Activated naive CD4-positive, alpha-beta T cell treated with Interleukin-2 at 50 U/mL for 16 hours (primary cell): Measurements from ENCODE around the gene PSMB5.
A peak's percentile ranks its signal among the peaks of the same experiment; 100 is the strongest.
"Not testable (repeated sequence)": the region's sequence is repeated elsewhere in the genome, so short reads cannot be mapped to it uniquely, and the experiment has no call there.

Source experiments
- DNase-seq: peaks from one replicate; pipeline ENCODE4 v3.0.0-alpha.2; 2020

Gene PSMB5

DNA sequence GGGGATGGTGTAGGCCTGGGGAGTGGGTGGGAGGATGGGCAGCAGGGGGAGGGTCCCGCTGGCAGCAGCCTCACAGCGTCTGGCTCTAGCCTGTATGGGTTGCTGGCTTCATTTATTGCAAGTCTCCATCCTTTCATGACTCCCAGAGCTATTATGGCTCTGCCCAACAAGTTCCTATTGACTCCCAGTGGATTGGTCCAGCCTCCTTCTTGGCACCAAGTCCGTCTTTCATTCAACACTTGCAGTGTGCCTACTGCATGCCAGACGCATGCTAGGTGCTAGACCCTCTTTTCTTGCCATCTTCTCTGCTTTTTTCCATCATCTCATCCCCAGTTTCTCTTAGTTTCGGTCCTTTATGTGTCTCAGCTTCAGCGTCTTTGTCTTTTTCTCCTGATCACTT, 8.4 kb upstream of the PSMB5 start:
- DNase-seq, result no peak

DNA sequence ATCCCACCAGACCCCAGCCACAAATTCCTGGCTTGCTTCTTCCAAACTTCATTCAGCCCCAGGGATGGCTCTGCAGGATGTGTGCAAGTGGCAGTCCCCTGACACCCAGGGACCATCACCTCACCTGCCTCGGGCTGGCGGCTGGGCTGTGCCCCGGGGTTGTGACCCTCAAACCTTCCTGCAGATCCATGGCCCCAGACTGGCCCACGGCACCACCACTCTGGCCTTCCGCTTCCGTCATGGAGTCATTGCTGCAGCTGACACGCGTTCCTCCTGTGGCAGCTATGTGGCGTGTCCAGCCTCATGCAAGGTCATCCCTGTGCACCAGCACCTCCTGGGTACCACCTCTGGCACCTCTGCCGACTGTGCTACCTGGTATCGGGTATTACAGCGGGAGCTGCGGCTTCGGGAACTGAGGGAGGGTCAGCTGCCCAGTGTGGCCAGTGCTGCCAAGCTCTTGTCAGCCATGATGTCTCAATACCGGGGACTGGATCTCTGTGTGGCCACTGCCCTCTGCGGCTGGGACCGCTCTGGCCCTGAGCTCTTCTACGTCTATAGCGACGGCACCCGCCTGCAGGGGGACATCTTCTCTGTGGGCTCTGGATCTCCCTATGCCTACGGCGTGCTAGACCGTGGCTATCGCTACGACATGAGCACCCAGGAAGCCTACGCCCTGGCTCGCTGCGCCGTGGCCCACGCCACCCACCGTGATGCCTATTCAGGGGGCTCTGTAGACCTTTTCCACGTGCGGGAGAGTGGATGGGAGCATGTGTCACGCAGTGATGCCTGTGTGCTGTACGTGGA, 7.7 kb upstream of the PSMB5 start, which contains the start of gene PSMB11:
PSMB11 (plus strand) TSS at position 51 of the 804 bp plus-strand sequence; CDS start at position 65, 14 bp downstream.
- DNase-seq, result no peak

DNA sequence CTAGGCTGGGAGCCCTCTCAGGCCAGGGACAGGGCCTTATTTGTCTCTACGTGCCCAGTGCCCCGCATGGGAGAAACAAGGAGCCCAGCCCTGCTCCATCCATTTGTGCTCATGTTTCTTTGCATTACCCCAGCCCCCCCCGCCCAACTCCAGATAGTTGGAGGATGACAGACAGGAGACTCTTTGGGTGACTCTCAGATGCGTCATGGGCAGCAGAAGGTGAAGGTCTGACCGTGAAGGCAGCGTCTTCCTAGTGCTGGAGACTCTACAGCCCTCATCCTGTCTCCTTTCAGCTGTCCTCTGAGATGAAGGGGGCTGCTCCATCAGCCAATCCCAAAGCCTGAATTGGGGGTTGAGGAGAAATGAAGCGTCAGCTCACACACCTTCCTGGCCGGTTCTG, 7.0 kb upstream of the PSMB5 start:
- DNase-seq, result no peak

DNA sequence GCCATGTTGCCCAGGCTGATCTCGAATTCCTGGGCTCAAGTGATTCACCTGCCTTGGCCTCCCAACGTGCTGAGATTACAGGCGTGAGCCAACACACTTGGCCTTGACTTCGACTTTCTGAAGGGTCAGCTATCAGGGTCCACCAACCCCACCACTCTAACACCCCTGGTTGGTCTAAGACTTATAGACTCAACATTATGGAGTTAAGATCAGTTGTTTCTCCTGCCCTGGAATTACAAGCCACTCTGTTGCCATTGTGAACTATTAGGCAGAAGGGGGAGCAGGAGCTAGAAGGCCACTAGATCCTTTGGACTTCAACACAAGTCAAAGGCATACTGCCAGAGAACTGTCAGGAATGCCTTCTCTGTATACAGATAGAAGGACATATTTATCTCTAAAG, 5.4 kb upstream of the PSMB5 start:
- no peak for DNase-seq

DNA sequence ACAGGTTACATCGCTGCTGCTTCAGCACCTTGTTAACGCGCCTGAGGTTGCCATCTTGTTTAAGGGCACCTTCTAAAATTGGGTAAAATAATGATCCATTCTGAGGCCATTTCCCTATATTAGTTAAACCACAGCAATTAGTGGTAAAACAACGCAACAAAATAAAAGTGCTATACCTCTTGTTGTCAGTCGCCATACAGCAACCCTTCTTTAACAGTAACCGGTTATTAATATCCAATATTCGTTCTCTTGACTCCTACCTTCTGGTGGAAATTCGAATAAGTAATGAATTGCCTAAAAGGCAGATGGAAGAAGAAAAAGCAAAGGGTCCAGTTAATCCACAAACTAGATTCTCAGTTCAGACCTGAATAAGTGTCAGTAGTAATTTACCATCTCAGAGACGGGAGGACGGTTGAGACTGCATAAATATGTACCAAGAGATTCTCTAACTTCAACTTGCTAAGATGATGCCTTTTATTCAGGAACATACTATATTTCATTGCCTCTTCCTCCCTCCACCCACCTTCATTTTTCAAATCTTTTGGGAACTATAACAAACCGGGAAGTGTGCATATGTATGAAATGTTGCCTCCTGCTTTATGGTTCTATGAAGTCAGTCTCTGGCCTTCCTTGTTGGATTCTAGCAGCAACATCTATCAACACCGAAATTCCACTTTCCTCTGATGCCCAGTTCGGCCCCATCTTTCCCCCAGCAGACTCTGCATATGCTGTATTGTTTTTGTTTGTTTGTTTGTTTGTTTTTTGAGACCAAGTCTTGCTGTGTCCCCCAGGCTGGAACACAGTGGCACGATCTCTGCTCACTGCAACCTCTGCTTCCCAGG, 824 bp upstream of the PSMB5 start:
- DNase-seq, result no peak

DNA sequence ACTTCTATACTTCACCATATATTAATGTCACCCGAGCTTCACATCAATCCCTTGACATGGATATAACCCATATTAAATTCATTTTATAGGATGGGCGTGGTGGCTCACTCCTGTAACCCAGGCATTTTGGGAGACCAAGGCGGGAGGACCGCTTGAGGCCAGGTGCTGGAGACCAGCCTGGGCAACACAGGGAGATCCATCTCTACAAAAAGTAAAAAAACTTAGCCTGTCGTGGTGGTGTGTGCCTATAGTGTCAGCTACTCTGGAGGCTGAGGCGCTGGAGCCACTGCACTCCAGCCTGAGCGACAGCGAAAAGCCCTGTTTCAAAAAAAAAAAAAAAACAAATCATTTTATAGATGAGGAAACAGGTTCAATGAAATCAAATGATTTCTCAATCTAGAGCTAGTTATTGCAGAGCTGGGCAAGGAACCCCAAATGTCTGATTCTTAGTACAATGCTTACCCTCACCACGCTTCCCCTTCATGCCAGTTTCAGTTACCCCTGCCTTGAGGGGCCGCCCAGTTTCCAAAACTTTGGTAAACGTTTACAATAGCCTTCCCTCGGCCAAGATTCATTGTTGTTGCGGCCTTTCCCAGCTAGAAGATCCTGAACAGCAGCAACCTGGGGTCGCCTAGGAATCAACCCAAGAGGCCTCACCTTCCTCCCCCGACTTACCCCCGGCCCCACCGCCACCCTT, 751 bp downstream of the PSMB5 start:
- no peak for DNase-seq

DNA sequence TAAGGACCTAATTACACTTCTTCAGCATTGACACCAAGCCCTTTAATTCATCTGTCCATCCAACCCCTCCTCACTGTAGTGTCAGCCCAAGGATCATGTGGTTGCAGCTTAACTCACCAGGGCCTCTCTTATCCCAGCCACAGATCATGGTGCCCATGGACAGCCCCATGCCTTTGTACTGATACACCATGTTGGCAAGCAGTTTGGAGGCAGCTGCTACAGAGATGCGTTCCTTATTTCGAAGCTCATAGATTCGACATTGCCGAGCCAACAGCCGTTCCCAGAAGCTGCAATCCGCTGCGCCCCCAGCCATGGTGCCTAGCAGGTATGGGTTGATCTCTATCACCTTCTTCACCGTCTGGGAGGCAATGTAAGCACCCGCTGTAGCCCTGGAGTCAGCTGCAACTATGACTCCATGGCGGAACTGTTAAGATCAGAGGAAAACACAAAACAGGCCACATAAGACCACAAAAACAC, 1.4 kb downstream of the PSMB5 start:
- DNase-seq, result no peak

DNA sequence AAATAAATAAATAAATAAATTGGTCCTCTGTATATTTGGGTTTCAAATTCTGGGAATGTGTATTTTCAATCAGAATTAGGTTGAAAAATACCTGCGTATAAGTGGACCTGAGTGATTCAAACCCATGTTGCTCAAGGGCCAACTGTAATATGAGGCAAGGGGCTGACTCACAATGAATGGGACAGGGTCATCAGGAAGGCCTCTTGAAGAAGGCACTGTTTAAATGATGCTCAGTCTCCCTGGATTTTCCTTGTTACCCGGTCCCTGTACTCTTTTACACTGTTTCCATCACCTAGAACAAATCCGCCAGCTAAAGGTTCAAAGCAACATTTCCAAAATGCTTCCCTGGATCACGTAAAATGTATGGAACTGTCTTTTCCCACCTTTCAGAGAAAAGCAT, 3.8 kb downstream of the PSMB5 start:
- DNase-seq, result no peak

DNA sequence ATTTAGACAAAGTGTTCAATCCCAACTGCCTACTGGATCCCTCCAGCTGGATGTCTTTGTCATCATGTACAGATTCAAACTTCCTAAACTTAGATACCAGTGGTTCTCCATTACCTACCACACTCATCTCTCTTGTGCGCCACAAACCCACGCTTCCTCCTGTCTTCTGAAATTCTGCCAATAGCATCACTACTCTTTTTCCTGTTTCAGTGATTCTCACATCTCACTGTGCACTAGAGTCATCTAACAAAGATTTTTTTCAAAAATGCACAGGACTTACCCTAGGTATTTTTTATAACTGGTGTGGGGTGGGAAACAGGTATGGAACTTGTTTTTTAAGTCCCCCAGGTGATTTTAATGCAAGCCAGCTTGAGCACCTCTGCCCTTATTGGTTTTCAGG, 5.9 kb downstream of the PSMB5 start:
- DNase-seq, result peak; percentile 14

DNA sequence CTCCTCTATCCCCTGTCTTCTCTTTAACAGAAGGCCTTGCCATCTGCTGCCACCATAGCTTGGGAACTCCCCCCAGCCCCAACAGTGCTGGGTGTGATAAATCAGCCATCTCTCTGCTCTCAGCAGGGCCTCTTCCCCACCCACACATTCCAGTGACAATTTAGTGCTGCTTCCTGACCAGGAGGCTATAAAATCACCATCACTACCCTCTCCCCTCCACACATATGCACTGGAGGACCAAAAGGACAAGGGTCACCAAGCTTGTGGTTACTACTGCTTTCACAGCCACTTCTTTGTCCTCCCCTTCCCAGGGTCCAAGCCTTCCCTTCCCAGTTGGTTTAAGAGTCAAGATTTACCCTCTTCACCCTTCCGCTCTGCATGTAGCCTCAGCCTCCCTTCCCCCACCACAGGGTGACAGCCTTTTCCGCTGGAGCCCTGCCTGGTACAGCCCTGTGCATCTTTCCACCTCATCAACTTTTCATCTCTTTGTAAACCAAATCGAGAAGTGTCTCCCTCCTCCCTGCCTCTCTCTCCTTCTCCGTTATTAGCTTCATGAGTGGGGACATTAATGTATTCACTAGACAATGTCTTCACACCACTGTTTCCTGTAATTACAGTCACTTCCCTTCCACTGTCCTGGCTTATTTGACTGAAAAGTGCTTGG, 9.4 kb downstream of the PSMB5 start:
- DNase-seq, result no peak

DNA sequence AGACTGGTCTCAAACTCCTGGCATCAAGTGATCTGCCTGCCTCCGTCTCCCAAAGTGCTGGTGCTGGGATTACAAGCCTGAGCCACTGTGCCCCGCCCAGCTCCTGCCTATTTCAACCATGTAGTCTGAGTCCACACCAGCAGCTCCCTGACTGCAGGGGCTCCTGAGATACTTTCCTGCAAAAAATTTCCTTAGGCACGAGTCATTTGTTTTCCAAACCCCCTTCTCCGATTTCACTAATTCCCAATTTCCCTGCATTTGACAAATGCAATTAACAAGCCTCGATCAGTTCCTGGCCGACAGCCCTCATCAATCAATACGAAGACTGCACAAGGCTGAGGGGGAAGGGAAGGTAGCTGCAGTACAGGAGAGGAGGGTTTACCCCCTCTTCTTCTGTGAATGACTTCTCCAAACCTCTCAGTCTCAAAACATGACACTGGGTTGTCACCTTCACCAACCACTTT, 10.1 kb downstream of the PSMB5 start:
- no peak for DNase-seq

DNA sequence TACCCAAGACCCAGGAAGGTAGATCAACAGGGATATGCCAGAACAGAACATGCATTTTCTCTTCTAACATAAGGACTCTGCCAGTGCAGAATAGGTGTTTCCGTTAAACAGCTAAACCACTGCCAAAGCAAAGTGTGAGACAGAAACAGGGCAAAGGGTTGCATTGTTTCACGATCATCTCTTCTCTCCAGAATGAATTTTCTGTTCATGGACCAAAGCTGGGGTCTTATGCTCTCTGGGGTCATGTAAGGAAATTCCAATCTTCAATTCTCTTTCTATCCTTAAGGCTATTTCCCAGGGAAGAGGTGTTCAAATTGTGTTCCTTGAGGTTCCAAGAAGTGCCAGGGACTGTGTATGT, 10.9 kb downstream of the PSMB5 start:
- no peak for DNase-seq

DNA sequence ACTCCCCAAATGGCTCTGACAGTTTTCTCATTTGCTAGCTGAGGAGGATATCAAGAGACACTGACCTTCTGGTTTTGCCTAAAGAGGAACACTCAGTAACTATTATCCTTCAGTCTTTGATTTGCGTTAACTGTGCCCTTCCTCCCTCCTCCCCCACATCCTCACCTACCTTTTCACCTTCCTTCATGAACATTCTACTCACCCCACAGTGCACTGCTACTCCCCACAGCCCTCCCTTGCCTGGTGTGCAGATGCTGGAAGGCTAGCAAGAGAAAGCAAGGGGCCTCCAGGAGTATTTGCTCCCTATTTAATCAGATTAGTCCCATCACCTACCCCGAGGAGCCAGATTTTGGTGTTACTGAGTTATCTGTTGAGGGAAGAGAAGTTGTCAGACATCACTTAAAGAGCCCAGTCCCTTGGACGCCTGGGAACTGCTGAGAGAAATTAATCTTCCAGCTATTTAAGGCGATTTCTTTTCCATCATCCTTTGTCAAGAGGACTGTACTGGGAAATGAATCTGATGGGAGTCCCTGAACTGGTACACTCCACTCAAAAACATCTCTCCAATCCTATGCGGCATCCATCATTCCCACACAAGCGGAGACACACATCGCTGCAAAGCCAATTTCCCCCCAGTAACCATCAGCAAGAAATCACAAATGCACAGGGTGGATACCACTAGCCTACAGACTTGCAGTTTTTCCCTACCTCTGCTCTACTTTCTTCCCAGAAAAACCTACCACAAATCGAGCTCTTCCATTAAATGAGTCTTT, 11.5 kb downstream of the PSMB5 start:
- no peak for DNase-seq

DNA sequence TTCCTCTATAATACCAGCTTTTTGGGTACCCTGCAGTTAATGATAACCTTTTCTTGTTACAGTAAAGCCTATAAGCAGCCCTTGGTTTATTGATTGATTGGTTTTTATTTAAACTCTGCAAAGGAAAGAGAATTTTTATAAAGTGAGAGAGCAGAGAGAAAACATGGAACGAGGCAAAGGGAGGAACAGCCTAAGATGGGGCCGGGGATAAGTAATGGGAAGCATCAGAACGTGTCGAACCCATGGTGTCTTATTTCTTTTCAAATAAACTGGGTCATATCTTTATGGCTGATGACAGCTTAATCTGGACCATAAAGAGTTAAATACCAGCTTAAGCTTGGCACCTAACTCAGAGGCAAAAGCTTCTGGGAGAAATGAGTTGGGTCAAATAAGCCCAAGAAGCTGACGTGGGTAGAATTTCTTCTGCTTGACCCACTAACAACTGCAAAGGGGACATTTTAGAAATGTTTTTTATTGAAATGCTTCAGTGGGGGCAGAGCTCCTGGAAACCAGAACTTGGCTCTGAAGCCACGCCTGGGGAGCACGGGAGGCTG, 12.7 kb downstream of the PSMB5 start:
- no peak for DNase-seq

DNA sequence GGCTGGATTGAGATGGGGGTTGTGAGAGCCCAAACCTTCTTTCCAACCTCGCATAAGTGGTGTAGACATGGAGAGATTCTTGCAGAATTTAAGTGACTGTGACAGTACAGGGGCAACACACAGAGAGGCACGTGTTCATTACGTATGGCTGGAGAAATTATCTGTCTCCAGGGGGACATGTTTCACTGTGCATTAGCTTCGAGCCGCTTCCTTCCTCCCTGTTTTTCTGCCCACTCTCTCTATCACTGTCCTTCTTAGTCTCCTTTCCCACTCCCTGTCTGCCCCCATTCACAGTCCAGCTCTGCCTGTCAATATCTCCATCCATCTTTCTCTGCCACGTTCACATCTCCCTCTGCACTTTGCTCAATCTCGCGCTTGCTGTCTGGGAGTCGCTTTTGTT, 13.3 kb downstream of the PSMB5 start:
- DNase-seq, result no peak

DNA sequence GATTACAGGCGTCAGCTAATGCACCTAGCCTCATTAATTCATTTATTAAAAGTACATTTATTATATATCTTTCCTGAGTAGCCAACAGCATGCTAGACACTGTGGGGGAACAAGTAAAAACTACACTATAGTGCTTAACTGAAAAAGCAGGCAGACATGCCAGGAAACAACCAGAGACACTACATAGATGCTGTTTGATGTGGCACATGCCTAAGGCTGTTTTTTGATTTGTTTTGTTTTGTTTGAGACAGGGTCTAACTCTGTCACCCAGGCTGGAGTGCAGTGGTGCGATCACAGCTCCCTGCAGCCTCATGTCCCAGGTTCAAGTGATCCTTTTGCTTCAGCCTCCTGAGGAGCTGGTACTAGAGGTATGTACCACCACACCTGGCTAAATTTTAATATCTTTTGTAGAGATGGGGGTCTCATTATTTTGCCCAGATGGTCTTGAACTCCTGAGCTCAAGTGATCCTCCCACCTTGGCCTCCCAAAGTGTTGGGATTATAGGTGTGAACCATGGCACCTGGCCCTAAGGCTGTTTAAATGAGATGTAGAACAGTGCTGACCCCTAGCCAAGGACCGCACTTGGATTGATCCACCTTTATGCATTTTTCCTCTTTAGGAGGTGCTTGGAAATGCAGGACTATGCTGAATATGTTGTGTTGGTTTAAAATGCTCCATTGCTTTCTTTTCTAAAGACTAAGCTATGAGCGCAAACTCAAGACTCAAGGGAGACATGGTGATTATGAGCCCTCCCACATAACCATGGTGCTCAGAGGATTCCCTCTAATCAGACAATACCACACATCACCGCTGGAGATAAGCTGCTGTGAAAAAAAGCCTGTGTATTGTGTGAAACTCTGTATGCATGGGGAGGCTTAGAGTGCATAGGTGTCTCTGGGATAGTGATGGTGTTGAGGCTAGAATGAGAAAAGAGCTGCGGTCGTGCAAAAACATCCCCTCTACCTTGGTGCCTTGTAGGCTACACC, 14.3 kb downstream of the PSMB5 start:
- no peak for DNase-seq

DNA sequence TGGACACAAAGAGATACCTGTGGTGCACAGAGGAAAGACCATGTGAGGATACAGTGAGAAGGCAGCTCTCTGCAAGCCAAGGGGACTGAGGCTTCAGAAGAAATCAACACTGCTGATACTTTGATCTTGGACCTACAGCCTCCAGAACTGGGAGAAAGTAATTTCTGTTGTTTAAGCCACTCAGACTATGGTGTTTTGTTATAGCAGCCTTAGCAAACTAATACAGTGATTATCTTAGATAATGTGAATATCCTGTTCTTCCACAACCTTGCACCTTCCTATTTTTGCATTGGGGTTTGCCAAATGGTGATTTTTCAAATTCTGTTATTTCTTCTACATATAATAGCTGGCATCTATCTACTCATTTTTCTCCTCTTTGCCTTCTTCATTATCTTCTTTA, 16.6 kb downstream of the PSMB5 start:
- DNase-seq, result no peak

DNA sequence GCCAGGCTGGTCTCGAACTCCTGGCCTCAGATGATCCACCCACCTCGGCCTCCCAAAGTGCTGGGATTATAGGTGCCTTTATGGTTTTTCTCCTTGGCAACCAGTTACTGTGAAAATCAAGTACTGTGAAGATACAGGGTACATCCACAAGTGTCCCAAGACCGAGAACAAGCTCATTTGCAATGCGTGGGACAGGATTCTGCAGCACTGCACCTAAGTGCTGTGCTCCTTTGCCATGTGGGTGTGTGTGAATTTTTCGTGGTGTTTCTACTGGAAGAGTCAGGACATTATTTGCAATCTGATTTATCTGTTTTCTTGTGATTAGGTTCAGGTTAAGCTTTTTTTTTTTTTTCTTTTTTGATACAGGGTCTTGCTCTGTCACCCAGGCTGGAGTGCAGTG, 17.6 kb downstream of the PSMB5 start:
- no peak for DNase-seq

DNA sequence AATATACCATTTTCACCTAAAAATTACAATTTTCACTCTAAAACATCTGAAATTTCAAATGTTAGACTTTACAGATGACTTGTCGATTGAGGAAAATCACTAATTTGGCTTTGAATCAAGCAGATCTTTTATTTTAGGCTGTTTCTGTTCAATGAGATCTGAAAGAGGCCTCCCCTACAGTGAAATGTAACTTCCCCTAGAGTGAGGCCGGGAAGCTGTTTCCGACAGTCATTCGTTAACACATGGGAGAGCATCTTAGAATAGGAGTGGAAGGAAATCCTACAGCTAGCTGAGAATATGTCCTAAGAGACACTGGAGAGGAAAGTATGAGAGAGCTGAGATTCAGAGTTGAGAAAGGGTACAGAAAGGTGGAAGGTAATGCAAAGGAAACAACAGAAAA, 19.1 kb downstream of the PSMB5 start:
- DNase-seq, result no peak

DNA sequence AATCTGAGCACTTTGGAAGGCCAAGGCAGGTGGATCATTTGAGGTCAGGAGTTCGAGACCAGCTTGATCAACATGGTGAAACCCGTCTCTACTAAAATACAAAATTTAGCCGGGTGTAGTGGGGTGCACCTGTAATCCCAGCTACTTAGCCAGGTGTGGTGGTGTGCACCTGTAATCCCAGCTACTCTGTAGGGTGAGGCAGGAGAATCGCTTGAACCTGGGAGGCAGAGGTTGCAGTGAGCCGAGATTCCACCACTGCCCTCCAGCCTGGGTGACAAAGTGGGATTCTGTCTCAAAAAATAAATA, 21.0 kb downstream of the PSMB5 start:
- DNase-seq, result not testable (repeated sequence)
